KG1 (cell line): ENCODE data around the gene FLOT2.
"Not testable (repeated sequence)": the region's sequence is repeated elsewhere in the genome, so short reads cannot be mapped to it uniquely, and the experiment has no call there.

Experiments used
- DNase-seq: peaks from one replicate; lab custom pipeline; 2025; lab: John Stamatoyannopoulos, UW

FLOT2 gene

GRCh38 chr17:28895794-28896447, 1.6 kb downstream of the FLOT2 start:
- no peak for DNase-seq

- not testable (repeated sequence) for DNase-seq
These were observed 4.0 kb downstream of the FLOT2 start for GRCh38 chr17:28893248-28894183.

GRCh38 chr17:28892024-28892423, 5.5 kb downstream of the FLOT2 start:
- no peak for DNase-seq

GRCh38 chr17:28891201-28891600, 6.3 kb downstream of the FLOT2 start:
- DNase-seq: no peak

GRCh38 chr17:28889996-28890395, 7.5 kb downstream of the FLOT2 start:
- no peak for DNase-seq

- DNase-seq: no peak
These were observed 8.7 kb downstream of the FLOT2 start for GRCh38 chr17:28888832-28889231.

- no peak for DNase-seq
These were observed 9.6 kb downstream of the FLOT2 start for GRCh38 chr17:28887871-28888471.

- no peak for DNase-seq
These were observed 11.6 kb downstream of the FLOT2 start for GRCh38 chr17:28885951-28886350.

- DNase-seq: no peak
These were observed 12.2 kb downstream of the FLOT2 start for GRCh38 chr17:28885363-28885762.

GRCh38 chr17:28883967-28884702, 13.4 kb downstream of the FLOT2 start:
- DNase-seq: no peak

- no peak for DNase-seq
These were observed 15.2 kb downstream of the FLOT2 start for GRCh38 chr17:28882154-28882895.

- no peak for DNase-seq
These were observed 15.9 kb downstream of the FLOT2 start for GRCh38 chr17:28881533-28882056.

GRCh38 chr17:28880572-28880945, 17.0 kb downstream of the FLOT2 start:
- no peak for DNase-seq

- no peak for DNase-seq
These were observed 17.5 kb downstream of the FLOT2 start for GRCh38 chr17:28879886-28880571.

GRCh38 chr17:28878981-28879380, 18.6 kb downstream of the FLOT2 start:
- no peak for DNase-seq

GRCh38 chr17:28878158-28878910, 19.2 kb downstream of the FLOT2 start:
- DNase-seq: no peak

GRCh38 chr17:28877150-28877711, 20.3 kb downstream of the FLOT2 start:
- not testable (repeated sequence) for DNase-seq

GRCh38 chr17:28875848-28876550, 21.5 kb downstream of the FLOT2 start:
- DNase-seq: no peak

- no peak for DNase-seq
These were observed 22.8 kb downstream of the FLOT2 start for GRCh38 chr17:28874750-28875149.
